GM23338 (cell line): ENCODE measurements around the gene CTNND2. TPM values are rescaled to one million over a fixed set of nuclear protein-coding genes. Genes with fewer than 3 reads are reported as not detected.

ENCODE experiments used
- ATAC-seq: fragments of 200-7000 bp; cut with Tn5 transposase; 3 replicates; pipeline ENCODE4 v1.9.1; 2020
- DNase-seq: peaks from one replicate; pipeline ENCODE4 v3.0.0-alpha.2; 2015; ENCODE audit warnings: low spot score
- H2AFZ ChIP-seq: fragments of 200-600 bp; sonication (generic); 2 replicates; pipeline ENCODE4 v1.8.0; 2016; ENCODE audit warnings: antibody characterized with exemption, mild to moderate bottlenecking, moderate library complexity
- H3F3A ChIP-seq: fragments of 200-600 bp; sonication (generic); replicated peaks from 2 replicates; pipeline ENCODE4 v1.8.0; 2017; ENCODE audit warnings: antibody characterized with exemption, mixed run types, low read depth
- H3K27ac ChIP-seq: fragments of 200-600 bp; sonication (generic); 2 replicates; pipeline ENCODE4 v1.6.1; 2016; ENCODE audit warnings: low read depth
- H3K27me3 ChIP-seq: fragments of 200-600 bp; sonication (generic); 2 replicates; pipeline ENCODE4 v1.8.0; 2016; ENCODE audit warnings: mild to moderate bottlenecking, mixed run types, moderate library complexity; ENCODE audit not compliant: insufficient read depth
- H3K36me3 ChIP-seq: fragments of 200-600 bp; sonication (generic); 2 replicates; pipeline ENCODE4 v1.8.0; 2016; ENCODE audit warnings: mild to moderate bottlenecking; ENCODE audit not compliant: insufficient read depth
- H3K4me1 ChIP-seq: fragments of 200-600 bp; sonication (generic); 2 replicates; pipeline ENCODE4 v1.8.0; 2016; ENCODE audit warnings: mild to moderate bottlenecking, moderate library complexity; ENCODE audit not compliant: insufficient read depth
- H3K4me2 ChIP-seq: fragments of 200-600 bp; sonication (generic); 2 replicates; pipeline ENCODE4 v1.7.1; 2017; ENCODE audit warnings: mixed run types
- H3K4me3 ChIP-seq: fragments of 200-600 bp; sonication (generic); 2 replicates; pipeline ENCODE4 v1.6.1; 2016; ENCODE audit warnings: mixed run types
- H3K79me2 ChIP-seq: fragments of 200-600 bp; sonication (generic); replicated peaks from 2 replicates; pipeline ENCODE4 v1.8.0; 2017; ENCODE audit warnings: mild to moderate bottlenecking; ENCODE audit not compliant: insufficient read depth
- H3K9me2 ChIP-seq: fragments of 200-600 bp; sonication (generic); 2 replicates; pipeline ENCODE4 v1.8.0; 2017; ENCODE audit not compliant: insufficient read depth
- H4K20me1 ChIP-seq: fragments of 200-600 bp; sonication (generic); replicated peaks from 2 replicates; pipeline ENCODE4 v1.8.0; 2017; ENCODE audit warnings: mild to moderate bottlenecking; ENCODE audit not compliant: insufficient read depth
- H3K27ac Mint-ChIP-seq: 2 replicates; pipeline ENCODE4 v1.8.0; 2020; ENCODE audit warnings: inconsistent platforms, mild to moderate bottlenecking, moderate library complexity, mixed read lengths
- H3K27me3 Mint-ChIP-seq: 3 replicates; pipeline ENCODE4 v1.8.0; 2022; ENCODE audit warnings: low read depth, mild to moderate bottlenecking, moderate library complexity, mixed read lengths, inconsistent platforms; ENCODE audit not compliant: insufficient read depth, poor library complexity
- H3K36me3 Mint-ChIP-seq: 3 replicates; pipeline ENCODE4 v1.8.0; 2021; ENCODE audit warnings: low read depth, mild to moderate bottlenecking, inconsistent platforms, moderate library complexity, mixed read lengths
- H3K4me1 Mint-ChIP-seq: 3 replicates; pipeline ENCODE4 v1.8.0; 2020; ENCODE audit warnings: mild to moderate bottlenecking, inconsistent platforms, mixed read lengths
- H3K4me3 Mint-ChIP-seq: 3 replicates; pipeline ENCODE4 v1.8.0; 2021; ENCODE audit warnings: moderate library complexity, mild to moderate bottlenecking, inconsistent platforms, mixed read lengths
- H3K9me3 Mint-ChIP-seq: 3 replicates; pipeline ENCODE4 v1.8.0; 2020; ENCODE audit warnings: moderate library complexity, mild to moderate bottlenecking, inconsistent platforms, mixed read lengths
- CTCF ChIP-seq, 2 experiments: fragments of 200-600 bp in 1 of 2; sonication (generic) in 1 of 2; conservative IDR thresholded peaks; 2 replicates each; pipeline versions ENCODE4 v1.5.1 to v1.6.1; 2016 to 2017; ENCODE audit warnings: antibody characterized with exemption in 2 of 2, low read depth in 2 of 2, mild to moderate bottlenecking in 2 of 2, moderate library complexity in 1 of 2
- ETS1 ChIP-seq: IDR thresholded peaks from 2 replicates; pipeline ENCODE4 v1.6.1; 2016; ENCODE audit warnings: antibody characterized with exemption
- EZH2 ChIP-seq: fragments of 200-600 bp; sonication (generic); IDR thresholded peaks from one replicate; pipeline ENCODE4 v1.8.0; 2017; ENCODE audit warnings: antibody characterized with exemption, mild to moderate bottlenecking, low read depth; ENCODE audit not compliant: unreplicated experiment
- EZH2phosphoT487 ChIP-seq: fragments of 200-600 bp; sonication (generic); IDR thresholded peaks from one replicate; pipeline ENCODE4 v1.8.1; 2018; ENCODE audit warnings: antibody characterized with exemption; ENCODE audit not compliant: unreplicated experiment
- JUNB ChIP-seq: IDR thresholded peaks from one replicate; pipeline ENCODE4 v1.6.1; 2016; ENCODE audit warnings: antibody characterized with exemption; ENCODE audit not compliant: unreplicated experiment
- NANOG ChIP-seq: IDR thresholded peaks from 2 replicates; pipeline ENCODE4 v1.6.1; 2016; ENCODE audit warnings: antibody characterized with exemption, borderline replicate concordance
- POLR2AphosphoS5 ChIP-seq: IDR thresholded peaks from 2 replicates; pipeline ENCODE4 v1.6.1; 2016; ENCODE audit warnings: antibody characterized with exemption, low read depth
- REST ChIP-seq: IDR thresholded peaks from one replicate; pipeline ENCODE4 v1.6.1; 2018; ENCODE audit warnings: antibody characterized with exemption; ENCODE audit not compliant: unreplicated experiment
- STAT1 ChIP-seq: IDR thresholded peaks from one replicate; pipeline ENCODE4 v1.6.1; 2016; ENCODE audit warnings: antibody characterized with exemption; ENCODE audit not compliant: unreplicated experiment
- ZNF114 ChIP-seq: fragments of 250-450 bp; sonication (Bioruptor Pico); IDR thresholded peaks from 2 replicates; pipeline ENCODE4 v1.5.0; 2020; ENCODE audit warnings: mild to moderate bottlenecking, moderate library complexity
- polyA plus RNA-seq: library from polyadenylated mRNA; unstranded; fragments of >200 nt; fragmentation: Nextera tagmentation; extraction: Ambion mirVana; gene quantifications from 2 replicates; pipeline ENCODE4 v1.2.1, GENCODE V29; 2016
- total RNA-seq: library from RNA; depleted of rRNA; stranded (reverse); fragments of >200 nt; shearing (Covaris generic); gene quantifications from 2 replicates; pipeline ENCODE4 v1.2.3, GENCODE V29; 2014

Gene CTNND2
- total and polyA plus RNA-seq, 2 experiments from 2014 or later: 5.1 to 7.0 TPM

GRCh38 chr5:11854936-11855335 is 49.3 kb downstream of the CTNND2 start (continued):
- TF ChIP-seq CTCF (conservative IDR thresholded peaks at IDR 0.05; ENCODE audit: low read depth in 2 of 2) (no peak), JUNB (no peak), POLR2AphosphoS5 (no peak), ETS1 (no peak), EZH2phosphoT487 (no peak), REST (no peak)

- Histone ChIP-seq H3K4me1 (peaks cover 9% of the 10 kb centered on the region), H3F3A (no peaks in the 10 kb centered on the region), H3K9me2 (peaks cover 5% of the 10 kb centered on the region), H4K20me1 (peaks cover 3% of the 10 kb centered on the region; the same call in 1 of the 2 replicates), H3K4me3 (no peak overlapping the region), H3K27ac (no peak overlapping the region), H3K36me3 (no peaks in the 10 kb centered on the region), H3K4me2 (no peak overlapping the region), H2AFZ (no peak overlapping the region), H3K27me3 (no peaks in the 10 kb centered on the region), H3K79me2 (no peaks in the 10 kb centered on the region)
- DNase-seq: no peak
- Mint-ChIP-seq H3K27me3 (peaks cover 2% of the 10 kb centered on the region), H3K9me3 (no peaks in the 10 kb centered on the region), H3K4me3 (no peak overlapping the region), H3K36me3 (no peaks in the 10 kb centered on the region), H3K27ac (no peak overlapping the region), H3K4me1 (peaks cover 7% of the 10 kb centered on the region; the same call in 2 of the 3 replicates)
- ATAC-seq: no peak
- no peak for TF ChIP-seq EZH2phosphoT487
- no peak for TF ChIP-seq NANOG
- no peak for TF ChIP-seq JUNB
- TF ChIP-seq STAT1: no peak
- TF ChIP-seq REST: no peak
- TF ChIP-seq POLR2AphosphoS5: no peak
- TF ChIP-seq ZNF114 (CRISPR knock-in tag): no peak
- TF ChIP-seq EZH2: no peak
- TF ChIP-seq ETS1: no peak
Observed at GRCh38 chr5:11853796-11854195, 50.5 kb downstream of the CTNND2 start.
